ENCODE data around the gene NFIB.

DNA sequence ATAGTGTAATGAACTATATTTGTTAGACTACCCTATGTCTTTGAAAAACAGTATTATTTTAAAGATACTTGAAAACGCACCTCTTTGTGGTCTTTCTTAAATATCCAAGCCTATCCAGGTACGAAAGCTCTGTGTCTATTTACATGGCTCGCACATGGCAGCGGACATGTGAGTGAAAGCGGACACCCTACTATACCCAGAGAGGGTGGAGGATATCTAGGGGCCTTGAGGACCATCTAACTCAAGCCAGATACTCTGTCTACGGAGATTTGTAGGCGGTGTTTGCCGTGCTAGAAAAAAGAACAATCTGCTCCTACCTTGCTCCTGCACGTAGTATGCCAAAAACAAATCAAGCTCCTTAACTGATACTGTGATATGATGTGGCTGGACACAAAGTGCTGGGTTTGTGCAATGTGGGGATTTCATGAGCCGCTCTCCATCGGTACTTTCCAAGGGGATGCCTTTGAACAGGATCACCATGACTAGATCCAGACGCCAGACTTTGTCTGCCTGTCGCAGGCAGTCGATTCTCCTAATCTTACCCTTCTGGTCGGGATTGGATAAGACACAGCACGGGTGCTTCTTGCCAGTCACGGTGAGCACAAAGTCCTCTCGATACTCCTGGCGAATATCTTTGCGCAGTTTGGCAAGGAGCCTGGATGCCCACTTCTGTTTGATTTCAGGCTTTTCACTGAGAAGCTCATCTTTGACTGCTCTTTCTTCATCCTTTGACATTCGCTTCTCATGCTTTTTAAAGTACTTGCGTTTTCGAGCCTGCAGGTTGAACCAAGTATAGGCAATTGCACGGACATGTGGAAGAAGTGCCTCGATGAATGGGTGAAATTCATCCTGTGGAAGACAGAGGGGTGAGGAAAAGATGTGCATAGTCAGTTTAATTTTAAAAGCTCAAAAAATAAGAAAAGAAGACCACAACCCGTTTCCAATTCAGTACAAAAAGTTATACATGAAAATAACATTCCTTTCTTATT, 7.0 kb downstream of the NFIB start:
- TF ChIP-seq EZH2 (IDR thresholded peaks at IDR 0.05; ENCODE audit: insufficient read depth, poor library complexity, severe bottlenecking) (no peak), EZH2phosphoT487 (IDR thresholded peaks at IDR 0.05; ENCODE audit: insufficient read depth, low read depth) (no peak)

Data from GM23248 (cell line).